Testis (tissue), 3 donors: ENCODE results near the gene TMEM129. TPM values are rescaled to one million over a fixed set of nuclear protein-coding genes. Genes with fewer than 3 reads are reported as not detected.

Experiments used
- DNase-seq: peaks from one replicate; pipeline ENCODE4 v3.0.0-alpha.2; 2019
- H3K27ac ChIP-seq, 2 donors: fragments of 200-600 bp; sonication (generic); one replicate each; pipeline ENCODE4 v1.5.1; 2019
- H3K27me3 ChIP-seq: fragments of 200-600 bp; sonication (generic); one replicate; pipeline ENCODE4 v1.5.1; 2019
- H3K36me3 ChIP-seq: fragments of 200-600 bp; sonication (generic); one replicate; pipeline ENCODE4 v1.5.1; 2017; ENCODE audit warnings: low read depth; ENCODE audit errors: missing control alignments
- H3K4me1 ChIP-seq: fragments of 200-600 bp; sonication (generic); one replicate; pipeline ENCODE4 v1.5.1; 2019
- H3K4me3 ChIP-seq, 2 donors: fragments of 200-600 bp; sonication (generic); one replicate each; pipeline ENCODE4 v1.5.1; 2017 to 2019
- H3K9me3 ChIP-seq: fragments of 200-600 bp; sonication (generic); one replicate; pipeline ENCODE4 v1.5.1; 2017
- POLR2A ChIP-seq: fragments of 450-650 bp; IDR thresholded peaks from one replicate; pipeline ENCODE4 v1.6.1; 2017; ENCODE audit warnings: antibody characterized with exemption, mild to moderate bottlenecking, moderate library complexity
- WGBS, 2 donors: methylation state at CpG; one replicate each; pipeline ENCODE4 v1.1.5; 2018; 5-methylcytosine and 5-hydroxymethylcytosine counted together
- intact Hi-C: fragments of 100-400 bp; cut with DNase I; formaldehyde crosslinking; loops from one replicate; pipeline ENCODE4 v1.15.1; 2023; ENCODE audit warnings: low total_unique reads
- polyA plus RNA-seq: library from polyadenylated mRNA; stranded (reverse); fragments of 350-450 nt; fragmentation: Illumina TruSeq; extraction: RNeasy Lipid Tissue Mini Kit (QIAGEN cat#74804); gene quantifications from one replicate; pipeline ENCODE4 v1.2.3, GENCODE V29; 2014; ENCODE audit warnings: low read depth, low replicate concordance; ENCODE audit not compliant: insufficient read depth
- total RNA-seq, 2 donors: library from RNA; depleted of rRNA; stranded (reverse); fragments of >200 nt; gene quantifications; one replicate each; pipeline ENCODE4 v1.2.3, GENCODE V29; 2016
- TF ChIP-seq, protein P1 (sequence below), 3 experiments: fragments of 450-650 bp in 2 of 3; fragments of 200-600 bp in 1 of 3; sonication (generic) in 1 of 3; IDR thresholded peaks; one replicate each; pipeline ENCODE4 v1.5.1; 2016 to 2019; ENCODE audit warnings: antibody characterized with exemption in 3 of 3, mild to moderate bottlenecking in 2 of 3, moderate library complexity in 1 of 3

The TMEM129 gene
- total and polyA plus RNA-seq, 3 donors from 2014 or later, result 34.0 to 76.4 (median 76.1) TPM

DNA sequence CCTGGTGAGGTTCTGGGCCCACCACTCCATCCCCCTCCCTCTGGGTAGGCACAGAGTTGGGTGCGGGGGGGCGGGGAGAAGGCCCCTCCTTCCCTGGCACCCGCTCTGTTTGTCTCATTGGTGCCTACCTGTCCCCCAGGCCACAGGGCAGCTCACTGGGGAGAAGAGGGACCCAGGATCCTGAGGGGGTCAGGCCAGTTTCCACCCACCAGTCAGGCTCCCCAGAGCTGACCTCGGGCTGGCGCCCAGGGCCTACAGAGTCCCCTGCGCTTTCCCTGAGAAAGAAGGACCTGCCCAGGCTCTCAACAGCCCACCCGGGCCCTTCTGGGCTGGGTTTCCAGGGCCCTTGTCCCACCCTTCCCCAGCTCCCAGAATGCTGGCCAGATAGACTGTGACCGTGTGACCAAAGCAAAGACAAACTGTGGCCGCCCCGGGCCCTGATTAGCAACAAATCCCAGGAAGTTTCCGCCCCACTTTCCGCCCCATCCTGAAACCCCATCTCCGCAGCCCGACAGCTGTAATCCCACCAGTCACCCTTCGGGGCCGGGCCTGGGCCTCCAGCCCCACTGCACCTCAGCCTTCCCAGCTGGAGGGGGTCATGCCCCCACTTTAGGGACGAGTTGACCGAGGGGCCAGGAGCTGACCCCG is 38.2 kb upstream of the TMEM129 start:
- no peaks in the 10 kb centered on the region for H3K9me3 ChIP-seq
- no peak for TF ChIP-seq POLR2A
- TF ChIP-seq, protein P1, sequence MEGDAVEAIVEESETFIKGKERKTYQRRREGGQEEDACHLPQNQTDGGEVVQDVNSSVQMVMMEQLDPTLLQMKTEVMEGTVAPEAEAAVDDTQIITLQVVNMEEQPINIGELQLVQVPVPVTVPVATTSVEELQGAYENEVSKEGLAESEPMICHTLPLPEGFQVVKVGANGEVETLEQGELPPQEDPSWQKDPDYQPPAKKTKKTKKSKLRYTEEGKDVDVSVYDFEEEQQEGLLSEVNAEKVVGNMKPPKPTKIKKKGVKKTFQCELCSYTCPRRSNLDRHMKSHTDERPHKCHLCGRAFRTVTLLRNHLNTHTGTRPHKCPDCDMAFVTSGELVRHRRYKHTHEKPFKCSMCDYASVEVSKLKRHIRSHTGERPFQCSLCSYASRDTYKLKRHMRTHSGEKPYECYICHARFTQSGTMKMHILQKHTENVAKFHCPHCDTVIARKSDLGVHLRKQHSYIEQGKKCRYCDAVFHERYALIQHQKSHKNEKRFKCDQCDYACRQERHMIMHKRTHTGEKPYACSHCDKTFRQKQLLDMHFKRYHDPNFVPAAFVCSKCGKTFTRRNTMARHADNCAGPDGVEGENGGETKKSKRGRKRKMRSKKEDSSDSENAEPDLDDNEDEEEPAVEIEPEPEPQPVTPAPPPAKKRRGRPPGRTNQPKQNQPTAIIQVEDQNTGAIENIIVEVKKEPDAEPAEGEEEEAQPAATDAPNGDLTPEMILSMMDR (IDR thresholded peaks at IDR 0.05), result no peak
- peaks cover 5% of the 10 kb centered on the region for H3K4me1 ChIP-seq
- H3K4me3 ChIP-seq, result no peak overlapping the region
- no peak for DNase-seq
- no peaks in the 10 kb centered on the region for H3K27me3 ChIP-seq
- intact Hi-C loops, result loop anchor here (10.0 kb wide), 1 partner anchor 146 kb away; no protein-coding TSS in a partner anchor
- no peak overlapping the region for H3K27ac ChIP-seq
- 86 to 87% methylated on average over 12 to 19 of the region's 19 CpGs for WGBS, 2 donors
- no peaks in the 10 kb centered on the region for H3K36me3 ChIP-seq

DNA sequence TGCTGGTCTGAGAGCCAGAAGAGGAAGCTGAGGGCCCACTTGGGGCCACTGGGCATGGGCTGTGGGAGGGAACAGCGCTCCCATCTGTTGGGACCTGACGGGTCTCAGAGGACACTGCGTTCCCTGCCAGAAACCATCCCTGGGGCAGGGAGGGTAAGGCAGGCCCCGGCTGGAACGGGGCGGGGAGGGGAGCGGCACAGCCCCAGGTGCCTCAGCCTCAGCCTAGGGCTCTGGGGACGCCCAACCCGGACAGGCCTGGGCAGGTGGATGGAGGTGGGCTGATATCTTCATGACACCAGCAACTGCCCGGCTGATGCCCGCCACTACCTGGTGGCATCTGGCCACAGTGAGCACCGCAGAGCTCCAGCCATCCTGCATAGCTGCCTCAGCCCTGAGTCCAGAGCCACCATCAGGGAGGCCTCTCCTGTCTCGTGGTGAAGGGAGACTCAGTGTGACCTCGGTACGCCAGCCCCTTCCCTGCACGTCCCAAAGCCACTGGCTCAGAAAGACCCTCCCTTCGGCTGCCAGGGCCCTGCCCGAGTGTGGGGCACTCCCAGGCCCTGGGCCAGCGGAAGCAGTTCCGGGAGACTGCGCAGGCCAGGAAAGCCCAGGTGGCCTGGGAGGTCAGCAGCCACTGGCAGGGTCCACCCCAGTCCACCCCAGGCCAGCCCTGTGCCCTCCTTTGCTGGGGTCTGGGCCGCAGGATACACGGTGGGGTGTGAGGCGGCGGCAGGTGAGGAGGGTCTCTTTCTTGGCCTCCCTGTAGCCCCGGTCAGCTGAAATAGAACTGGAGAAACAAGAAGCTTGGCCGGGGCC is 37.4 kb upstream of the TMEM129 start:
- TF ChIP-seq, protein P1 (IDR thresholded peaks at IDR 0.05), result no peak
- TF ChIP-seq POLR2A, result no peak
- no peak for DNase-seq
- Histone ChIP-seq H3K36me3 (no peaks in the 10 kb centered on the region), H3K9me3 (no peaks in the 10 kb centered on the region), H3K4me3 (no peak overlapping the region), H3K27me3 (no peaks in the 10 kb centered on the region), H3K27ac (no peak overlapping the region), H3K4me1 (peaks cover 1% of the 10 kb centered on the region)
- 76 to 92% methylated on average over 4 to 23 of the region's 27 CpGs for WGBS, 2 donors
- intact Hi-C loops, result loop anchor here (10.0 kb wide), 1 partner anchor 146 kb away; no protein-coding TSS in a partner anchor

DNA sequence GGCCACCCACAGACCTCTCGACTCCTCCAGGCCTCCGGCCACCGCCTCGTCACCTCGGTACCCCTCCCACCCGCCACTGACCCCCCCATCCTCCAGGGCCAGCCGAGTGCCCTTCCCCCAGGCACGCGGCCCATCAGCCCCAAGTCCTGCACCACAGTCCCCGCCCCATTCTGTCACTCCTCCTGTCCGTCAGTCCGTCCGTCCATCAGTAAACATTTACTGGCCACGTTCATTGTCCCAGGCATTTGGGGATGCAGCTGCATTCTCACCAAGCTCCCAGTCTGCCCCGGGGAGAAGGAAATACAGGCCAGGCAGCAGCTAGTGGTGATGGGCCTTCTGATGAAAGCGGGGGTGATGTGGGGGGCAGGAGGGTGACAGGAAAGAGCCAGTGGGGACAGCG is 36.7 kb upstream of the TMEM129 start:
- Histone ChIP-seq H3K4me3 (no peak overlapping the region), H3K9me3 (no peaks in the 10 kb centered on the region), H3K36me3 (no peaks in the 10 kb centered on the region), H3K4me1 (no peaks in the 10 kb centered on the region), H3K27me3 (no peaks in the 10 kb centered on the region), H3K27ac (no peak overlapping the region)
- intact Hi-C loops, result loop anchor here (10.0 kb wide), 1 partner anchor 147 kb away; no protein-coding TSS in a partner anchor
- no peak for DNase-seq
- no peak for TF ChIP-seq POLR2A
- TF ChIP-seq, protein P1 (IDR thresholded peaks at IDR 0.05), result no peak
- 76 to 86% methylated on average over 8 to 17 of the region's 17 CpGs for WGBS, 2 donors

DNA sequence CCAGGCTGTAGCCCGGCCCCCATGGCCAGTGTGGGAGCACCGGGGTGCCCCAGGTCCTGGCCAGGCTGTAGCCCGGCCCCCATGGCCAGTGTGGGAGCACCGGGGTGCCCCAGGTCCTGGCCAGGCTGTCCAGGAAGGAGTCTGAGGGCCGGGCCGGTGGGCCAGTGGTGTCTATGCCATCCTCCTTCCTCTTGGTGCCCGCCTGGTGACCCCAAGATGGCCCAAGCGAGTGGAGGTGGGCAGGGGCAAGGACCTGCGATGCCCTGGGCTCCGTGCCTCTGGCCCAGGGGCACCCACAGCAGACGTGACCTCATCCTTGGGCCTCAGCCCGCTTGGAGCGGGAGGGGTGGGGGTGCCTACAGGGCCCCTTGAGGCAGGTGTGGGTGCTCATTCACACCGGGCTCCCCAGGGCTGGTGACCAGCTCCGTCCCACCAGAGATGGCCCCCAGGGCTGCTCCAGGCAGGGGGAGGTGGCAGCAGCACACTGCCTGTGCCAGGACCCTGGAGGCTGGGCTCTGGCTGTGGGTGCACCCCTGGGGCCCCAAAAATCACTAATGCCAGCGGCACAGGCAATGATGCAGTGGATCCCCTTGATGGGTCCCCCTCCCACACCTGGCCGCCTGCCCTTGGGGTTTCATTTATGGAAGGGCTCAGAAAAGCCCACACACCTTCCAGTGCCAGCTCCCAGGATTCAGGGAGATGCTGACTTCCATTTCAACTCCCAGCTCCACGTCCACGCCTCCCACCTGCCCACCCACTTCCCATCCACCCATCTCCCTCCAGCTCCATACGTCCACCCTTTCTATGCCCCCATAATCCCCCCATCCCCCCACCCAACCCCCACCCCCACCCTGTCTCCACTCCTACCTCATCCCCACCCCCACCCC is 36.0 kb upstream of the TMEM129 start:
- Histone ChIP-seq H3K9me3 (no peaks in the 10 kb centered on the region), H3K27me3 (no peaks in the 10 kb centered on the region), H3K27ac (no peak overlapping the region), H3K4me3 (no peak overlapping the region), H3K36me3 (no peaks in the 10 kb centered on the region), H3K4me1 (no peaks in the 10 kb centered on the region)
- 82 to 90% methylated on average over 5 to 20 of the region's 20 CpGs for WGBS, 2 donors
- no peak for DNase-seq
- intact Hi-C loops, result loop anchor here (10.0 kb wide), 1 partner anchor 148 kb away; no protein-coding TSS in a partner anchor
- TF ChIP-seq, protein P1 (IDR thresholded peaks at IDR 0.05), result no peak
- no peak for TF ChIP-seq POLR2A
